Measurements from ENCODE around the gene FHOD3.

GRCh38 chr18:36415171-36415570, 117.7 kb downstream of the FHOD3 start:
- TF ChIP-seq GATA2 (IDR thresholded peaks at IDR 0.05; ENCODE audit: low read depth, low read length) (no peak), GATA3 (IDR thresholded peaks at IDR 0.05; ENCODE audit: low read depth, low read length) (no peak)

All from SH-SY5Y (cell line).